ENCODE data around the gene THOP1. TPM values are rescaled to one million over a fixed set of nuclear protein-coding genes. Genes with fewer than 3 reads are reported as not detected.
A peak's percentile ranks its signal among the peaks of the same experiment; 100 is the strongest.

THOP1 gene
- total and polyA plus RNA-seq, 11 donors: 36.8 to 114 (median 44.3) TPM

DNA sequence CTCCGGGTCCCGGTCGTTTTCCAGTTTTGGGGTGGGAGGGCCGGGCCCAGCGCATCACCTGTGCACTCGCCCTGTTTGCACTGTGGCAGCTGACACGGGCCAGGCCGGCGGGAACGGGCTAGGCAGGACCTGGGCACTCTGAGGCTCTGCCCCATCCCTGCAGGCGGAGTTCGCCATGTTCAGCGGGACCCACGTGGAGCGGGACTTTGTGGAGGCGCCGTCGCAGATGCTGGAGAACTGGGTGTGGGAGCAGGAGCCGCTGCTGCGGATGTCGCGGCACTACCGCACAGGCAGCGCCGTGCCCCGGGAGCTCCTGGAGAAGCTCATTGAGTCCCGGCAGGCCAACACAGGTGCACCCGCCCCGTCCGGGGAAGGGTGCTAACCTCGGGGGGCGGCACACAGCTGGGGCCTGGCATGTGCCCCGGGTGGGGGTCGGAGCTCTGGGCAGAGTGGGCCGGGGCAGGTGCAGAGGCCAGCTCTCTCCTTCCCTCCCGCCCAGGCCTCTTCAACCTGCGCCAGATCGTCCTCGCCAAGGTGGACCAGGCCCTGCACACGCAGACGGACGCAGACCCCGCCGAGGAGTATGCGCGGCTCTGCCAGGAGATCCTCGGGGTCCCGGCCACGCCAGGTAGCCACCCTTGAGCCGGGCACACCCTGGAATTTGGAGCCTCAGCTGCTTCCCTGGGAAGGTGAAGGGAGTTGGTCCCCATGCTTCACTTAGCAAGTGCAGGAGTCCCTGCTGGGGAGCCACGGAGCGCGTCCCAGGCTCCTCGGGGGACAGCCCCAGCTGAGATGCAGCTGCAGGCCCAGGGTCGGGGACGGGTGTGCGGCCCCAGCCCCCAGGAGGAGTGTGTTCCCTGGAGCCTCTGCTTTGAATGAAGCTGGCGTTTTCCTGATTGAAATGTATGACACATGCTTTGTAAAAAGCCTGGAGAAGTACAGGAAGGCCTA is 25.1 kb downstream of the THOP1 start:
- Histone ChIP-seq H3K27ac (no peak overlapping the region), H3K9me3 (no peaks in the 10 kb centered on the region), H3K27me3 (no peaks in the 10 kb centered on the region), H3K36me3 (peaks cover 0 to 79% (median 32%) of the 10 kb centered on the region in 9 donors), H3K4me1 (peaks cover 0 to 6% (median 0%) of the 10 kb centered on the region in 12 donors), H3K4me3 (no peak overlapping the region)
- no peak for ATAC-seq
- intact Hi-C loops (cut with DNase I): no loop called here
- no peak for TF ChIP-seq POLR2A (IDR thresholded peaks at IDR 0.05)
- TF ChIP-seq, protein P1, sequence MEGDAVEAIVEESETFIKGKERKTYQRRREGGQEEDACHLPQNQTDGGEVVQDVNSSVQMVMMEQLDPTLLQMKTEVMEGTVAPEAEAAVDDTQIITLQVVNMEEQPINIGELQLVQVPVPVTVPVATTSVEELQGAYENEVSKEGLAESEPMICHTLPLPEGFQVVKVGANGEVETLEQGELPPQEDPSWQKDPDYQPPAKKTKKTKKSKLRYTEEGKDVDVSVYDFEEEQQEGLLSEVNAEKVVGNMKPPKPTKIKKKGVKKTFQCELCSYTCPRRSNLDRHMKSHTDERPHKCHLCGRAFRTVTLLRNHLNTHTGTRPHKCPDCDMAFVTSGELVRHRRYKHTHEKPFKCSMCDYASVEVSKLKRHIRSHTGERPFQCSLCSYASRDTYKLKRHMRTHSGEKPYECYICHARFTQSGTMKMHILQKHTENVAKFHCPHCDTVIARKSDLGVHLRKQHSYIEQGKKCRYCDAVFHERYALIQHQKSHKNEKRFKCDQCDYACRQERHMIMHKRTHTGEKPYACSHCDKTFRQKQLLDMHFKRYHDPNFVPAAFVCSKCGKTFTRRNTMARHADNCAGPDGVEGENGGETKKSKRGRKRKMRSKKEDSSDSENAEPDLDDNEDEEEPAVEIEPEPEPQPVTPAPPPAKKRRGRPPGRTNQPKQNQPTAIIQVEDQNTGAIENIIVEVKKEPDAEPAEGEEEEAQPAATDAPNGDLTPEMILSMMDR (IDR thresholded peaks at IDR 0.05): no peak
- peak in 2 of 5 donors; percentile 4 to 57 for DNase-seq
- 93 to 96% (median 95%) methylated on average over 24 to 58 of the region's 58 CpGs for WGBS, 4 donors

DNA sequence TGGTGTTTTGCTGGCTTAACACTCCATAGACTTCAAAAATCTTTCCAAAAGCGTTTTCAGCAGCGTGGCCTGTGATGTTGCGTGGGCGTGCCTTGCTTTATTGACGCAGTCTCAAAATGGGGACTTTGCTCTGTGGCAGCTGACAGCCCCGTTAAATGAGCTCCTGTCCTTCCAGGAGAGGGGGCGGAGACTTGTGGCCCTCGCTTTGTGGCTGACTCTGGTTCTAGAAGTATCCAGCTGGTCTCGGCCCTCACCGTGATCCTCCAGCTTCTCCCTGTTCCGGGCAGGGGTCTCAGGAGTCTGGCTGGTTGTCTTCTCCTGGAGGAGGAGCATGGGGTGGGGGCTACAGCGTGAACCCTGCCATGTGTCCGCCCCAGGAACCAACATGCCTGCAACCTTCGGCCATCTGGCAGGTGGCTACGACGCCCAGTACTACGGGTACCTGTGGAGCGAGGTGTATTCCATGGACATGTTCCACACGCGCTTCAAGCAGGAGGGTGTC is 26.0 kb downstream of the THOP1 start:
- WGBS, 4 donors: 95 to 98% (median 96%) methylated on average over 19 to 20 of the region's 20 CpGs
- H3K4me3 ChIP-seq: no peak overlapping the region
- intact Hi-C loops (cut with DNase I): no loop called here
- H3K36me3 ChIP-seq: peaks cover 0 to 75% (median 32%) of the 10 kb centered on the region in 9 donors
- H3K27ac ChIP-seq: no peak overlapping the region
- no peaks in the 10 kb centered on the region for H3K9me3 ChIP-seq
- DNase-seq (no peak), ATAC-seq (no peak)
- H3K4me1 ChIP-seq: peaks cover 0 to 6% (median 0%) of the 10 kb centered on the region in 12 donors
- TF ChIP-seq POLR2A (IDR thresholded peaks at IDR 0.05): no peak
- TF ChIP-seq, protein P1 (IDR thresholded peaks at IDR 0.05): no peak
- no peaks in the 10 kb centered on the region for H3K27me3 ChIP-seq

DNA sequence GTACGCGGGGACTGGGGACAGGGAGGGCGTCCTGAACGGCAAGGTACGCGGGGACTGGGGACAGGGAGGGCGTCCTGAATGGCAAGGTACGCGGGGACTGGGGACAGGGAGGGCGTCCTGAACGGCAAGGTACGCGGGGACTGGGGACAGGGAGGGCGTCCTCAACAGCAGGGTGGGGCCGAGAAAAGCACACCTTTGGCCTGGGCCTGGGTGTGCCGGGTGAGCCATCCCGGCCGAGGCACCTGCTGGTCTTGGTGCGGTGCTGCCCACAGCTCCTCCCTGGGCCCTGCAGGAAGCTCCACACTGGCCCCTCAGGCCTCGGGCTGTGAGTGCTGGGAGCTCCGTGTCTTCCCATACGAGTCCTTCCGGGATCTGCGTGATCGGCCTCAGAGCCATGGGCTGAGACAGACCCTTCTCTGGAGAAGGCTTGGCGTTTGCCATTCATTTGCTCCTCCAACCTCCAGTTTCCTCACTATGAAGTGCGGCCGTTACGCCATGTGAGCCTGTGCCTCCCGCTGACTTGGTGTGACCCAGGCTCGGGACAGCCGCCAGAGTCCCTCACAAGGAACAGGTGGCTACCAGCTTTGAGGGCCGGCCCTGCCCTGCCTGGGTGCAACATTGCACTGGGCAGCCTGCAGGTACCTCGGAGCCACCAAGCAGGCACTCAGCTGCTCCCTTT is 26.6 kb downstream of the THOP1 start:
- WGBS, 4 donors: 87 to 94% (median 90%) methylated on average over 25 to 34 of the region's 34 CpGs
- peak in 1 of 4 donors; percentile 4 for ATAC-seq
- Histone ChIP-seq H3K36me3 (peaks cover 0 to 70% (median 32%) of the 10 kb centered on the region in 9 donors), H3K27ac (no peak overlapping the region), H3K4me3 (no peak overlapping the region), H3K4me1 (peaks cover 0 to 6% (median 0%) of the 10 kb centered on the region in 12 donors), H3K9me3 (no peaks in the 10 kb centered on the region), H3K27me3 (no peaks in the 10 kb centered on the region)
- intact Hi-C loops (cut with DNase I): no loop called here
- no peak for TF ChIP-seq POLR2A (IDR thresholded peaks at IDR 0.05)
- TF ChIP-seq, protein P1 (IDR thresholded peaks at IDR 0.05): no peak
- DNase-seq: peak in 1 of 5 donors; percentile 15

Measured in heart left ventricle (tissue), 16 donors.